Right renal pelvis (tissue), 4 donors: ENCODE data around the gene RAD9A. TPM values are rescaled to one million over a fixed set of nuclear protein-coding genes. Genes with fewer than 3 reads are reported as not detected.
A peak's percentile ranks its signal among the peaks of the same experiment; 100 is the strongest.

ENCODE experiments used
- DNase-seq, 4 donors: peaks; one replicate each; pipeline ENCODE4 v3.0.0-alpha.2; 2013; ENCODE audit warnings: low read depth in 4 of 4, low spot score in 3 of 4, missing footprints in 1 of 4
- polyA plus RNA-seq, 4 donors: library from polyadenylated mRNA; unstranded; fragments of 120-200 nt; gene quantifications; one replicate each; pipeline ENCODE4 v1.2.1, GENCODE V29; 2013; ENCODE audit not compliant: insufficient read length in 4 of 4

Gene RAD9A
- polyA plus RNA-seq, 4 donors, result 20.1 to 27.3 (median 21.6) TPM

DNA sequence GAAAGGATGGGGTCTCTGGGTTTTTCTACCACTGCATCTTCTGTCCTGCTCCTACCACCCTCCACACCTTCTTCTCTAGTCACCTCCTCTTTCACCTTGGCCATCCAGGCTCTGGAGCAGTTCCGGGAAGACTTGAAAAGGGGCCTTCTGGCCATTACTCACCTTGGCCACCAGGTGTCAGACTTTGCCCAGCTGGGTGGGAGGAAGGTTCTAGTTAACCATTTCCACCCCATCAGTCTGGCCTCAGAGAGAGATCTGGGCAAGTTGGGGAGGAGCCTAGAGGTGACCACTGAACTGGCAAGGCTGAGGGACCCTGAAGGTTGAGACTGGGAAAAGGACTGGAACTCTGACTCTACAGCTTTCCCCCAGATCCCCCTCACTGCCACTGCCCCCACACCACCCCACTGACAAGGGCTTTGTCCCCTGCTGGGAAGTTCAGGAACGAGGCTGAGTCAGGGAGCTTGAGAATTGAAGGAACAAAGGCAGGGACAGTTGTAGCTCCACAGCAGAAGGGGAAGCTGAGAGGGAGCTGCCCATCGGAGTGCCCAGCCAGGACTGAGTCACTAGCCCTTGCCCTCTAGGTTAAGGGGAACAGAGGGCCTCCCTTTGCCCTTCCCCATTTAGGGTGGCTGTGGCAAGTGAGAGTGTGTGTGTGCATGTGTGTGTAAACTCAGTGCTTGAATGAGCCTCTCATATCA is 34.8 kb upstream of the RAD9A start:
- peak in 2 of 4 donors; percentile 65 to 67 for DNase-seq

- DNase-seq, result no peak
Observed at GRCh38 chr11:67357831-67358670, 33.7 kb upstream of the RAD9A start.

GRCh38 chr11:67364169-67364568 is 27.6 kb upstream of the RAD9A start:
- DNase-seq, result no peak

GRCh38 chr11:67364783-67365722 is 26.7 kb upstream of the RAD9A start:
- DNase-seq, result no peak

DNA sequence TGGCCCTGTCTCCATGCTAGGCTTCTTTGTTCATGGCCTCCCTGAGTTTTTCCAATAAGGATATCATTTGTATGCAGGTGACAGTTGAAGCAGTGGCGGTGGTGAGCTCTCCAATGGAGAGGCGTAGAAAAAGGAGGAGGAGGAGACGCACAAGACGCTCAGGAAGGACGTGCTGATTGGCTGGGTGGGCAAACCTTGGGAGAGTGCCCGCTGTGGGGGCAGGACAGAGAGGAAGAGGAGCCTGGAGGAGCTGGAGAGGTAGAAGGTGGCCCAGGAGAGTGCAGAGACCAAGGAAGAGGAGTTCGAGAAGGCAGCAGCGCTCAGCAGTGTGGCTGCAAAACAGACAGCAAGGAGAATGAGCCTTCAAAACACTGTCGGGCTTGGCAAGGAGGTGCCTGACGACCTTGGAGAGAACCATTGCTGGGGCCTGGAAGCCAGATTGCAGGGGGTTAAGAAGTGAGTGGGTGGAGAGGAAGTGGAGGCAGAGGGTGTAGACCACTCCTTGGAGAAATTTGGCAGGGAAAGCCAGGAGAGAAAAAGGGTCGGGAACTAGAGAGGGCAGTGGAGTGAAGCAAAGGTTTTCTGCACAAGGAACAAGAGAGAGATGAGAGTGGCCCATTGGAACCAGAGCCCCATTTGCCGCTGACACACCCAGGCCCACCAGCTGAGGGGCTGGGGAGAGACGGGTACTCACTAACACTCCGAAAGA is 25.9 kb upstream of the RAD9A start:
- no peak for DNase-seq

GRCh38 chr11:67366546-67366945 is 25.2 kb upstream of the RAD9A start:
- DNase-seq, result no peak

GRCh38 chr11:67366961-67367760 is 24.6 kb upstream of the RAD9A start:
- no peak for DNase-seq

DNA sequence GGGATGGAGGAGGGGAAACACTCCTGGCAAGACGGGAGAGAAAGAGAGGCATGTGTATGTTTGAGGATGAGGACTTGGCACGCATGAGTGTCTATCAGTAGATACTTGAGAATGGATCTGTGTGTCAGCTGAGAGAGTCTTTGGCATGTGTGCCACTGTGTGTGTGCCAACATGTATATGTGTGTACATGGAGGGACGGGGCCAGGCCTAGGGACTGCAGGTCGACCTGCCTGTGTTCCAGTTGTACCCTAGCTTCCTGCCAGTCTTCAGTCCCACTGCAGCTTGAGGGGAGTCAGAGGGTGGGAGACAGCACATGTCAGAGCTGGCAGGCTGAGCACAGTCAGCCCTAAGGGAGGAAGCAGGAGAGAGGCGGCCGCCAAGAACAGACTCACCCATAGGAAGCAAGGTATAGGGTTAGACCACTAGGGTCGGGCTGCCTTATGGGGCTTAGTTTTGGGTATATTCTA is 24.0 kb upstream of the RAD9A start:
- no peak for DNase-seq

DNA sequence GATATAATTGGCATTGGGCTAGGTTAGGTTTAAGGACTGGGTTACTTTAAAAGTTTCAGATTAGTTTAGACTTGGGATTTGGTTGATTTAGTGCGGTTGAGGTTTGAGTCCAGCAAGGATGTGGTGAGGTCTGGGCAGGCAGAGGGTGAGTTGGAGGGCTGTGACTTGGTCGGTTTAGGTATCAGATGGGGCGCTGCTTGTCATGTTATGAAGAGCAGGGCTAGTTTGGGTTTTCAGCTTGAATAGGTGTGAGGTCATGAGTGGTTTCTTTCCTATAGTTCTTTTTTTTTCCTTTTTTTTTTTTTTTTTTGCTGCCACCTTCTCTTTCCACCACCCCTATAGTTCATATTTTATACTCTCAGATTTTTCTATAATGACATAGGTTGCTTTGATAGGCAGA is 23.2 kb upstream of the RAD9A start:
- DNase-seq, result no peak

DNA sequence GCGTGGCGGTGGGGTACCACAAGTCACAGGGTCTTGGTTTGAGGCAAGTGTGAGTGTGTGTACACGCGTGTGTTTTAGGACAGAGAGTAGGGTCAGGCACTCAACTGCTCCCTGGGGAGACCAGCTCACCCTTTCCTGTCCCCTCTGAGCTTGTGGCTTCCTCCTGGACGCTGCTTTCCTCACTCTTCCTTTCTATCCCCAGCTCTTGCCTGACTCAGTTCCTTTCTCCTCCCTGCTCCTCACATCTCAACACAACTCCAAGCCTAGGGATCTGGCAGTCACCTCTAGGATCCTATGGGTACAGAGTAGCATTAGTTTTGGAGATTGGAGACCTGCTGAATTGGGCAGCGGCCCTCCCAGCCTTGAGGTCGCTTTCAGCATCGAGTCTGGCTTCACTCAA is 22.5 kb upstream of the RAD9A start:
- no peak for DNase-seq

DNA sequence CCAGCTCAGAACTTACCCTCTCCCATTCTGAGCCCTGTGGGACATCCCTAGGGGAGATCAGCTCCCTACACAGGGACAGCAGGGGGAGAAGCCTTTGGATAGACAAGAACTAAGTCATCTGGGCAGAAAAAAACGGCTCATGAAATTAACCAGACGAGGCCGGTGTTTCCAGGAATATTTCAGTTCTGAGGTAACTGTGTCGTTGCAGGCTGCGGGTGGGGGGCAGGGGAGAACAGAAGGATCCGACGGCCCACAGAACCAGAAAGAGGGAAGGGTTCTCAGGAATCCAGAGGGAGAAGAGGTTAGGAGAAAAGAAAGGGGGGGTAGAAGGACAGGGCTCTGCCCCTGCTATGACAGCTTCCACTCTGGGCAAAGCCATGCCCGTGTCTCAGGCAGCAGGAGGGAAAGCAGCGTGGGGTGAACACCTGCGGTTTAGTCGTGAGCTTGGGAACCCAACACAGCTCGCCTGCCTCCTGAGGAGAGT is 21.9 kb upstream of the RAD9A start:
- no peak for DNase-seq

GRCh38 chr11:67370351-67371076 is 21.3 kb upstream of the RAD9A start:
- DNase-seq, result no peak

- DNase-seq, result no peak
Observed at GRCh38 chr11:67371189-67371910, 20.4 kb upstream of the RAD9A start.

DNA sequence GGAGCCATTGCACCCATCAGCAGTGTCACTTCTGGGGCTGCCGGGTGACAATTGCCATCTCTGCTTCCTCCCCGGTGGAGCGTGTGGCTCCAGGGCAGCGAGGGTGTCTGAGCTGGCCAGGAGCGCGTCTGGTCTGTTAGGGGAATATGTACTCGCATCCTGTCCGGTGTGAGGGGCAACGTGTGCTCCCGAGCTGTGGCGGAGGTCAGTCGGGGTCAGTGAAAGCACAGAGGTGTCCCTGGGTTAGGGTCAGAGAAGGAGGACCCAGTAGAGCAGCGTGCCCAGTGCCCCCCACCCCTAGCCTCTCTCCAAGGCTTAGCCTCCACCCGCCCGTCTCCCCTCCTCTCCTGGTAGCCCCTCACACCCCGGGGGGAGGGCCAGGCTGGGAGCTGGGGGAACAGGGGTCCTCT is 19.9 kb upstream of the RAD9A start:
- DNase-seq, result no peak

DNA sequence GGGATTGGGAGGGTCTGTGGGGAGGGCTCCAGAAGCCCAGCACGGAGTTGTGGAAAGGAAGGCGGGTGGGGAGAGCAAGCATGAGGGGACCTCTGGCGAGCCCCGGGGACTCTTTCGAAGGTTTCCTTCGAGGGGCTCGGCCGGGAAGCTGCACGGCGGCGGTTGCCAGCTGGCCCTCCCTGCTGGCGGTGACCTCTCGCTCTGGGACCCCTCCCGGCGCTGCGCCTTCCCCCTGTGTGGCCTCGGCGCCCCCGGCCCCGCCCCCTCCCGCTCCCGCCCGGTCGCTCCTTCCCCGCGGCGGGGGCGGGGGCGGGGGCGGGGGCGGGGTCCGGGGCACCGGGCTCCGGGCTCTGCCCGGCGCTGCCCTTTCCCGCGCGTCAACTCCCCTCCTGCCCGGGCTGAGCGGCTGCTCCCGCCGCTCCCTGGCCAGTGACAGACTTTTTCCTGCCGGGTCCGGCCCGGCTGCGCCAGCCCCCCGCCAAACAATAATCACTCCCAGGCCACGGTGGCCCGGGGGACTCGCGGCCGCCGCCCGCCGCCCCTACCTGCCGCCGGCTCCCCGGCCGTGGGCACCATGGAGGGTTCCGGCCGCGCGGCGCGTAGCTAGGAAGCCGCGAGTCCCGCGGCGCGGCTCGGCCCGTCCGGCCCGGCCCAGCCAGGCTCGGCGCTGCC is 19.3 kb upstream of the RAD9A start:
- DNase-seq, result no peak

- DNase-seq, result no peak
Observed at GRCh38 chr11:67372993-67373647, 18.7 kb upstream of the RAD9A start, which contains the start of gene CLCF1. TSS of gene CLCF1 (minus strand) at chr11:67373598. CDS start at chr11:67373539, 59 bp downstream.
